GM21576 (cell line): ENCODE results near the gene ATP13A1.
A peak's percentile ranks its signal among the peaks of the same experiment; 100 is the strongest.
"Not testable (repeated sequence)": the region's sequence is repeated elsewhere in the genome, so short reads cannot be mapped to it uniquely, and the experiment has no call there.

ENCODE experiments used
- ATAC-seq: cut with Tn5 transposase; IDR thresholded peaks from one replicate; pipeline ENCODE4 v1.9.1; 2021; ENCODE audit warnings: mild to moderate bottlenecking, moderate library complexity; ENCODE audit not compliant: unreplicated experiment

The ATP13A1 gene

DNA sequence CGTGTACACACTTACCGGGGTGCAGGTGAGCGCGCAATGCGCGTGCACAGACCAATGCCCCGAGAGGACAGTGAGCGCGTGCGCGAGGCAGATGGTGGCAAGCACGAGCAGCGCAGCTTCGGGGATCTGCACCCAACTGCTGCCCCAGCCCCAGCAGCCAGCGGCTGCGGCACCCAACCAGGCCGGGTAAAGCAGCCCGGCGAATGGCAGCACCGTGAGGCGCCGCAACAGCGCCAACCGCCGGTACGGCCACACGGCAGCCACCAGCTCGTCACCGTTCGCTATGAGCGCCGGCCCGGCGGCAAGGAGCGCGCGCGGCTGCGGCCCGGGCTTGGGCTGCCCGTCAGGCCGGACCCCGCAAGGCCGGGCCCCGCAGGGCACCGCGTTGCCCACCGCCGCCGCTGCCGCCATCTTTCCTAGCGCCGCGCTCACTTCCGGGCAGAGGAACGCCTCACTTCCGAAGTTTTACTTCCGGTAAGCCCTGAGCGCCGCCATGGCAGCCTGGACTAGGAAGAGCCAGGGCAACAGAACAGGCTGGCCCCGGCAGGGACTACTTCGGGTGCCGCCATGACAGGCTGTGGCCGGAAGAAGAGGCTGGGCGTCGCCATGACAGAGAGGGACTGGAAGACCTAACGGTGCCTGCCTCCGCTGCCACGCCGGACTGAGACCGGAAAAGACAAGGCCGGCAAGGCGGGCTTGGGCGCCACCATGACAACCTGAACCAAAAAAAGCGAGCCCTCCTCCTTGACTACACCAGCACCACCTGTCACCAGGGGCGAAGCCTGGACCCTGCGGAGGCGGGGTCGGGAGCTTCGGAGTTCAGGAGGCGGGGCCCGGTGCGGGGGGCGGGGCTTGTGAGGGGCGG, at the start of gene ATP13A1:
Gene ATP13A1 (minus strand): TSS at position 421 of the 865 bp plus-strand sequence. CDS start 10 bp downstream, at position 411.
- peak; percentile 60 for ATAC-seq

DNA sequence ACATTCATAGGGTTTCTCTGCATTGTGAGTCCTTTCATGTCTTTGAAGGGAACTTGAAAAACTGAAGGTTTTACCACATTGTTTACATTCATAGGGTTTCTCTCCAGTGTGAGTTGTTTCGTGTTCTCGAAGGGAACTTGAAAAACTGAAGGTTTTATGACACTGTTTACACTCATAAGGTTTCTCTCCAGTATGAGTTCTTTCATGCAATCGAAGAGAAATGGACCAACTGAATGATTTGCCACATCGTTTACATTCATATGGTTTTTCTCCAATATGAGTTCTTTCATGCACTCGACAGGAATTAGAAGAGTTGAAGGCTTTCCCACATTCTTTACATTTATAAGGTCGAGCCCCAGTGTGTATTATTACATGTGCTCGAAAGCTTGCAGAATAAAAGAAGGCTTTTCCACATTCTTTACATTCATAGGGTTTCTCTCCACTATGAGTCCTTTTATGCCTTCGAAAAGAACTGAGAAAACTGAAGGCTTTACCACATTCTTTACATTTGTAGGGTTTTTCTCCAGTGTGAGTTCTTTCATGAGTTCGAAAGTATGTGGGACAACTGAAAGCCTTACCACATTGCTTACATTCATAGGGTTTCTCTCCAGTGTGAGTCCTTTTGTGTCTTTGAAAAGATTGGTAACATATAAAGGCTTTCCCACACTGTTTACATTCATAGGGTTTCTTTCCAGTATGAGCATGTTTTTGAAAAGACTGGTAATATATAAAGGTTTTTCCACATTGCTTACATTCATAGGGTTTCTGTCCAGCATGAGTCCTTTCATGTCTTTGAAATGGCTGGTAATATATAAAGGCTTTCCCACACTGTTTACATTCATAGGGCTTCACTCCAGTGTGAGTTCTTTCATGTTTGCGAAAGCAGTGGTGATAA, 48.7 kb upstream of the ATP13A1 start:
- ATAC-seq, result no peak

DNA sequence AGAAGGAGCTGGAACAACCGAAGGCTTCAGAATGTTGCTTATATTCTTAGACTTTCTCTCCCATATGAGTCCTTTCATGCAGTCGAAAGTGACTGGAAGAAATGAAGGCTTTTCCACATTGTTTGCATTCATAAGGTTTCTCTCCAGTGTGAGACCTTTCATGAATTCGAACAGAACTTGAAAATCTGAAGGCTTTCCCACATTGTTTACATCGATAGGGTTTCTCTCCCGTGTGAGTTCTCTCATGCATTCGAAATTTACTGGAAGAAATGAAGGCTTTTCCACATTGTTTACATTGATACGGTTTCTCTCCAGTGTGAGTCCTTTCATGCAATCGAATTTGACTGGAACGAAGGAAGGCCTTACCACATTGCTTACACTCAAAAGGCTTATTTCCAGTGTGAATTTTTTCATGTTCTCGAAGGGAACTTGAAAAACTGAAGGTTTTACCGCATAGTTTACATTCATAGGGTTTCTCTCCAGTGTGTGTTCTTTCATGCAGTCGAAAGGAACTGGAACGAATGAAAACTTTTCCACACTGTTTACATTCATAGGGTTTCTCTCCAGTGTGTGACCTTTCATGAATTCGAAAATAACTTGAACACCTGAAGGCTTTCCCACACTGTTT, 47.9 kb upstream of the ATP13A1 start:
- ATAC-seq, result no peak

DNA sequence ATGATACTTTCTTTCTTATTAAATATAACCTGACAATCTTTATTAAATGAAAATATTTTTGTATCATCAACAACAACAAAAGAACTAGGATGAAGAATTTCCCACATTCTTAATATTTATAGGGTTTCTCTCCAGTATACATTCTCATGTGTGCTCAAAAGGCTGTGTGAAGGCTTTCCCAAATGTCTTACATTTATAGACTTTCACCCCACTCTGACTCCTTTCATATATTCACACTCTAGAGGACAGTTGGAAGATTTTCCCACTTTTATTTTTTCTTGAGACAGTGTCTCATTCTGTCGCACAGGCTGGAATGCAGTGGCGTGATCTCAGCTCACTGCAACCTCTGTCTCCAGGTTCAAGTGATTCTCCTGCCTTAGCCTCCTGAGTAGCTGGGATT, 47.0 kb upstream of the ATP13A1 start:
- ATAC-seq, result no peak

DNA sequence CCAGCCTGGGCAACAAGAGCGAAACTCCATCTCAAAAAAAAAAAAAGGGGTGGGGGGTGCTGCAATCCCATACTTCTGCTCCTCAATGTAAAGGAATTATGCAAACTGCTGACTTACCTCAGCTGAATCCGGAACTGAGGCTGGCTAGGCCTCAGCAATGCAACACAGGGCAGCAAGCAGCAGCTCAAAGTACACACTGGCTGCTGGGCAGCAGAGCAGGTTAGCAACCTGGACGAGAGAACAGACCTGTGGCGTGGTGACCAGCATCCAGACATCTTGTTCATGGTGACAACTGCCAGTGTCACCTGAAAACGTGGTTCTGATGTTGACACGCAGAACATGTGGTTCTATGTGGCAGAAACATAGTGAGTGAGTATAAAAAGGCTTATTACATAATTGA, 41.4 kb upstream of the ATP13A1 start:
- no peak for ATAC-seq

DNA sequence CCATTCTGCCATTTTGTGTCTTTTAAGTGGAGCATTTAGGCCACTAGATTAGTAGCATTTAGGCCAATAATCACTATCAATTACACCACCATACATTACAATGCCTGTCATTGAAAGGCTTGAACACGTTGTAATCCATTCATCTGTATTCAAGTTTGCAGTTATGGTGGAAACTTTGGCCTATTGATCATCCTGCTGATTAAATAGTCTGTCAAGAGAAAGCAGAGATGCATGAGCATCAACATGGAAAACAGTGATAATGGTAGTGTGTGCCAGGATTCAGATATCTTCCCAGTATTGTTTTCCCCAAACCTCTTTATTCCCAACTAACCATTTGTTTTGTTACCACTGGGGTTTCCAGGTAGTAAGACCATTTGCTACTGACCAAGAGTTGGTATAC, 37.0 kb upstream of the ATP13A1 start:
- not testable (repeated sequence) for ATAC-seq

DNA sequence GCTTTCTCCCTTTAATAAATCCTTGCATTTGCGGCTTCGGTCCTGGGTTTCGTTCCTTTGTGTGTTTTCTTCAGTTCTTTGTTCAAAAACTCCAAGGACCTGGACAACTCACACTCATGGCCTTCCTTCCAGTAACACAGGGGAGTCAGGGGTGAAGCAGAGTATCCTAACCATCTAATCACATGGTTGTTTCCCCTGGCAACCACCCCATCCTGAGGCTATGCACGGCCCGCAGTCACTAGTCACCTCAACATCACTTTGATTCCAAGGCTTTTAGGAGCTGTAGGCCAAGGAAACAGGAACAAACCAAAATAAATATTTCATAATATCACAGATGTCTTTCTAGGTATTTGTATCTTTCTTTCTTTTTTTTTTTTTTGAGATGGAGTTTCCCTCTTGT, 34.1 kb upstream of the ATP13A1 start:
- ATAC-seq, result no peak

DNA sequence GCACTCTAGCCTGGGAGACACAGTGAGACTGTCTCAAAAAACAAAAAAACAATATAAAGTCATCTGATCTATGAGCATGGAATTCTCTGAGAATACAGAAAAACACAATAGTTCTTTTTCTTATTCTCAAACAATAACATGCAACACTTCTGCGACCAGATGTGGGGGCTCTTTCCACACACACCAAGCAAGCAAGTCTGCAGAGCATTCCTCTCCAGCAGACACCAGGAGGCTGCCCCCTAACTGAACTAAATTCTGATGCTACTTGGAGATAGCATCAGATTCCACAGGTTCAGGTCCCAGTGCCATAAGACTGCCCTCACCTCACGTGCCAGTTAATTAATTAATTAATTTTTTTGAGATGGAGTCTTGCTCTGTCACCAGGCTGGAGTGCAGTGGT, 32.9 kb upstream of the ATP13A1 start:
- ATAC-seq, result no peak

DNA sequence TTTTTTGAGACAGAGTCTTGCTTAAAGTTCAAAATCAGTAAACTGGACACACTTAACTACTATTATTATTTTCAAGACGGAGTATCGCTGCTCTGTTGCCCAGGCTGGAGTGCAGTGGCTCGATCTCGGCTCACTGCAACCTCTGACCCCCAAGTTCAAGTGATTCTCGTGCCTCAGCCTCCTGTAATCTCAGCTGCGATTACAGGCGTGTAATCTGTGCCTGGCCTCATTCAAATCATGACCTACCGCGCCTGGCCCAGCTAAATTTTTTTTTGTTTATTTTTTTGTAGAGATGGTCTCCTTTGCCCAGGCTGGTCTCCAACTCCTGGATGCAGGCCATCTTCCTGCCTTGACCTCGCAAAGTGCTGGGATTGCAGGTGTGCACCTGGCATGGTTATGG, 28.2 kb upstream of the ATP13A1 start:
- no peak for ATAC-seq

DNA sequence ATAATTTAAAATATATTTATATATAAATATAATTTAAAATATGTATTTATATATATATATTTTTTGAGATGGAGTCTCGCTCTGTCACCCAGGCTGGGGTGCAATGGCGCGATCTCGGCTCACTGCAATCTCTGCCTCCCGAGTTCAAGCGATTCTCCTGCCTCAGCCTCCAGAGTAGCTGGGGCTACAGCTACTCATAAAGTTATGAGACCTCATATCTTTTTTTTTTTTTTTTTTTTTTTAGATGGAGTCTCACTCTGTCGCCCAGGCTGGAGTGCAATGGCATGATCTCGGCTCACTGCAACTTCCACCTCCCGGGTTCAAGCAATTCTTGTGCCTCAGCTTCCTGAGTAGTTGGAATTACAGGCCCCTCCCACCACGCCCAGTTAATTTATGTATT, 25.5 kb upstream of the ATP13A1 start:
- not testable (repeated sequence) for ATAC-seq

DNA sequence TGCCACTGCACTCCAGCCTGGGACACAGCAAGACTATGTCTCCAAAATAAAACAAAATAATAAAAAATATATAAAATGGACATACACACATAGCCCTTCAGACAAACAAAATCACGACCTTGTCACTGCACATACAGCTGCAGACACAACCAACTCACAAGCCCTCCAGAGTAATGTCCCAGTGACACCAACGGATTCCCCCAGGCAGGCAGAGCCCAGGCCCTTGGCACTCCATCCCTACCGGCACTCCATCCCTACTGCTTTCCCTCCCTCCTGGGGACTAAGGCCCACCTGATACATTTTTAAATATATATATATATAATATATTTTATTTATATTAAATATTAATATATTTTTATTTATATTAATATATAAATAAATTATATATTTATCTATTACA, 23.6 kb upstream of the ATP13A1 start:
- no peak for ATAC-seq

DNA sequence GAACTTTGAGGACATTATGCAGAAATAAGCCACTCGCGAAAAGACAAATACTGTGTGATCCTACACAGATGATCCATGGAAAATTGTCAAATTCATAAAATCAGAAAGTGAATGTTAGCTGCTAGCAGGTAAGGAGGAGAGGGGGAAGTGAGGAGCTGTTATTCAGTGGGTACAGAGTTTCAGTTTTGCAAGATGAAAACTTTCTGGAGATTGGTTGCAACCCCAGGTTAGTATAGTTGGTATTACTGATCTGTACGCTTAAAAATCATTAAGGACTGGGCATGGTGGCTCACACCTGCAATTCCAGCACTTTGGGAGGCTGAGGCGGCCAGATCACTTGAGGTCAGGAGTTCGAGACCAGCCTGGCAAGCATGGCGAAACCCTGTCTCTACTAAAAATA, 23.1 kb upstream of the ATP13A1 start:
- ATAC-seq, result no peak

DNA sequence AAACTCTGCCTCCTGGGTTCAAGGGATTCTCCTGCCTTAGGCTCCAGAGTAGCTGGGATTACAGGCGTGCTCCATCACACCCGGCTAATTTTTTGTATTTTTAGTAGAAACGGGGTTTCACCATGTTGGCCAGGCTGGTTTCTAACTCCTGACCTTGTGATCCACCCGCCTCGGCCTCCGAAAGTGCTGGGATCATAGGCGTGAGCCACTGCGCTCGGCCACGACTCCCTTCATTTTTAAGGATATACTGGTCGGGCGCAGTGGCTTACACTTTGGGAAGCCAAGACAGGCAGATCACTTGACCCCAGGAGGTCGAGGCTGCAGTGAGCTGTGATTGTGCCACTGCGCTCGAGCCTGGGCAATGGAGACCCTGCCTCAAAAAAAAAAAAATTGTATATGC, 22.6 kb upstream of the ATP13A1 start:
- not testable (repeated sequence) for ATAC-seq

DNA sequence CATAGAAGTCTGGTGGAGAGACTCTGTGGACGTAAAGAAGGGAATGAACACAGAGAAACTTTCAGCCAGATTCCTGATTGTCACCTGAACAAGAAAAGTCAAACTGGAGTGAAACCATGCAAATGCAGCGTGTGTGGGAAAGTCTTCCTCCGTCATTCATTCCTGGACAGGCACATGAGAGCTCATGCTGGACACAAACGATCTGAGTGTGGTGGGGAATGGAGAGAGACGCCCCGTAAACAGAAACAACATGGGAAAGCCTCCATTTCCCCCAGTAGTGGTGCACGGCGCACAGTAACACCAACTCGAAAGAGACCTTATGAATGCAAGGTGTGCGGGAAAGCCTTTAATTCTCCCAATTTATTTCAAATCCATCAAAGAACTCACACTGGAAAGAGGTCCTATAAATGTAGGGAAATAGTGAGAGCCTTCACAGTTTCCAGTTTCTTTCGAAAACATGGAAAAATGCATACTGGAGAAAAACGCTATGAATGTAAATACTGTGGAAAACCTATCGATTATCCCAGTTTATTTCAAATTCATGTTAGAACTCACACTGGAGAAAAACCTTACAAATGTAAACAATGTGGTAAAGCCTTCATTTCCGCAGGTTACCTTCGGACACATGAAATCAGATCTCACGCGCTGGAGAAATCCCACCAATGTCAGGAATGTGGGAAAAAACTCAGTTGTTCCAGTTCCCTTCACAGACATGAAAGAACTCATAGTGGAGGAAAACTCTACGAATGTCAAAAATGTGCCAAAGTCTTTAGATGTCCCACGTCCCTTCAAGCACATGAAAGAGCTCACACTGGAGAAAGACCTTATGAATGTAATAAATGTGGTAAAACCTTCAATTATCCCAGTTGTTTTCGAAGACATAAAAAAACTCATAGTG, 15.9 kb upstream of the ATP13A1 start:
- no peak for ATAC-seq

DNA sequence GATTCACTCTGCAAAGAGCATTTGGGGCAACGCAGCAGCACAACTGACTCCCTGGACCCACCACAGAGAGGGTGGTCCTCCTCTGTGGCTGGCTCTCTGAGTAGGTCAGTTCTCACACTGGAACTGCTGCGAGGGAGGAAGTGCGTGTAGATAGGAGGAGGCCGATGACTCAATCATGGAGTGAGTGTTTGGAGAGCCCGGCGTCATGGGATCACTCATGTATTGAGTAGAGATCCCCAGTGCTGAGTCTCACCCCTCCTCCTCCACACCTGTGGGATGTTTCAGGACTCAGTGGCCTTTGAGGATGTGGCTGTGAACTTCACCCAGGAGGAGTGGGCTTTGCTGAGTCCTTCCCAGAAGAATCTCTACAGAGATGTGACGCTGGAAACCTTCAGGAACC, 14.1 kb upstream of the ATP13A1 start:
- no peak for ATAC-seq

DNA sequence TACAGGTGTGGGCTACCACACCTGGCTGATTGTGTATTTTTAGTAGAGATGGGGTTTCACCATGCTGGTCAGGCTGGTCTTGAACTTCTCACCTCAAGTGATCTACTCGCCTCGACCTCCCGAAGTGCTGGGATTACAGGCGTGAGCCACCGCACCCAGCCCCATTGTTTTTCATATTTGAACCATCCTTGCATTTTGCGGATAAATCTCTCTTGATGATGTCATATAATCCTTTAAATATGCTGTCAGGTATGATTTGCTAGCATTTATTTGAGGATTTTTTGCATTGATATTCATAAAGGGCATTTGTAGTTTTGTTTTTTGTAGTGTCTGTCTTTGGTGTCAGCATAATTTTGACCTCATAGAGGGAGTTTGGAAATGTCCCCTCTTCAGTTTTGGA, 10.8 kb upstream of the ATP13A1 start:
- ATAC-seq, result no peak

DNA sequence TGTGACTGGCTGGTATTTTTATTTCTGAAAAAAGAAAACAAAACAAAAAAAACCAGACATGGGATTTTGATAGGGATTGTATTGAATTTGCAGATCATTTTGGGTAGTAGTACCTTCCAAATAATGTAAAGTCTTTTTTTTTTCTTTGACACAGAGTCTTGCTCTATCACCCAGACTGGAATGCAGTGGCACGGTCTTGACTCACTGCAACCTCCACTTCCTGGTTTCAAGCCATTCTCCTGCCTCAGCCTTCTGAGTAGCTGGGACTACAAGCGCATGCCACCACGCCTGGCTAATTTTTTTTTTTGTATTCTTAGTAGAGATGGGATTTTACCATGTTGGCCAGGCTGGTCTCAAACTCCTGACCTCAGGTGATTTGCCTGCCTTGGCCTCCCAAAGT, 9.3 kb upstream of the ATP13A1 start:
- no peak for ATAC-seq

DNA sequence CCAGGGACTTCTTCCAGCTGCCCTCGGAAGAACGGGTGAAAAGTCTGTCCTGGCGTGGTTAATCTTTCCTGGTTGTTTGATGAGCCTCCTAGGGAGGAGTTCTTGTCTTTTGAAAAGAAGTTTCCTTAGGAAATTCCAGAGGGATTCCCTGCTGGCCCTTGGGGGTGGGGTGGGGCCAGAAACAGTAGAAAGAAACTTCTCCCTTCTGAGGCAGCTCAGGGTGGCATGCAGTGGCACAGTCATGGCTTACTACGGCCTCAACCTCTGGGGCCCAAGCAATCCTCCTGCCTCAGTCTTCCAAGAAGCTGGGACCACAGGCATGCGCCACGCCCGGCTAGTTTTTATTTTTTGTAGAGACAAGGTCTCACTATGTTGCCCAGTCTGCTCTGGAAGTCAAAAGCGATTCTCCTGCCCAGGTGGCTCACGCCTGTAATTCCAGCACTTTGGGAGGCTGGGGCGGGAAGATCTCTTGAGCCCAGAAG, 6.6 kb upstream of the ATP13A1 start:
- ATAC-seq, result no peak

DNA sequence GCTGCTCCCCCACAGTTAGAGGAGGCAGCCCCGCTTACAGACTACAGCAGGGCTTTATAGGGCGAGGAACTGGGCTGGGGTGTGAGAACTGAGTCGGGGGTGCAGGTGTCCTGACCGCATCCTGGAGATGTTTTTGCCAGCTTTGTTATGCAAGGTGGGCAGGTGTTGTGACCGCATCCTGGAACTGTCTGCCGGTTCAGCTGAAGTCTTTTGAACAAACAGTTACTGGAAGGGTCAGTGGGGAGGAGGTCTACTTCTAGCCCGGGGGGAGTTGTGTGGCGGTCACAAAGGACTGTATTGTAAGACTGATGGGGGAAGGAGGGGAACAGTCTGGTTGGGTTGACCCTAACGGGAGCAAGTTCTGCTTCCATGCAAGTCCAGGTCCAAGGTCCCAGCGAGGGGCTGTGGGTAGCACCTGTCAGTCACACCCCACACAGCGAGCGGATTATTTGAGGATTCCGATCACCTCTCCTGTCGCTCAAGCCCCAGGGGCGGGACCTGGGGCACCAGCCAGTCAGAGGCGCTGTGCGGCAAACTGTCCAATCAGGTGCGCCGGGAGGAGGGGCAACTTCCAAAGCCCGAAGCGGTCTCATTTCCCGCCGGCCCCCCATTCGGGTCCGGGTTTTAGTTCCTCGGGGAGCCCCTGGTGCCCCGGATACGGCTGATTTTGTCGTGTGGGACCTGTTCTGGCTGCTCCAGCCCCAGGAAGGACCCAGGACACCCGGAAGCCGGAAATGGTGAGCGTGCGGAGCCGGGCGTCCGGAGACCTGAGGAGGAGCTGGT, 4.9 kb upstream of the ATP13A1 start, which contains the start of gene ZNF101:
Gene ZNF101 (plus strand): TSS at position 610 of the 783 bp plus-strand sequence. CDS start 125 bp downstream, at position 735.
- peak; percentile 62 for ATAC-seq
